CD4-positive, alpha-beta T cell treated with Interleukin-12 subunit alpha and Interleukin-12 subunit beta, for 1 hour (primary cell): ENCODE measurements around the gene ZNF407.
A peak's percentile ranks its signal among the peaks of the same experiment; 100 is the strongest.

Source experiments
- DNase-seq: peaks from one replicate; pipeline ENCODE4 v3.0.0-alpha.2; 2020

ZNF407 gene

GRCh38 chr18:74982946-74983635, 385.4 kb downstream of the ZNF407 start:
- DNase-seq = no peak

- DNase-seq = no peak
These were observed 391.5 kb downstream of the ZNF407 start for GRCh38 chr18:74989134-74989533.

GRCh38 chr18:74990563-74991081, 393.0 kb downstream of the ZNF407 start:
- DNase-seq = no peak

- peak; percentile 49 for DNase-seq
These were observed 397.1 kb downstream of the ZNF407 start for GRCh38 chr18:74994502-74995418.

- no peak for DNase-seq
These were observed 397.7 kb downstream of the ZNF407 start for GRCh38 chr18:74995419-74995736.

- peak; percentile 38 for DNase-seq
These were observed 398.4 kb downstream of the ZNF407 start for GRCh38 chr18:74996055-74996454.

- no peak for DNase-seq
These were observed 399.3 kb downstream of the ZNF407 start for GRCh38 chr18:74996996-74997395.

GRCh38 chr18:75000920-75001319, 403.2 kb downstream of the ZNF407 start:
- no peak for DNase-seq

- DNase-seq = no peak
These were observed 405.4 kb downstream of the ZNF407 start for GRCh38 chr18:75003039-75003438.

- DNase-seq = no peak
These were observed 406.4 kb downstream of the ZNF407 start for GRCh38 chr18:75003764-75004690.

- DNase-seq = no peak
These were observed 408.0 kb downstream of the ZNF407 start for GRCh38 chr18:75005626-75006025.

- DNase-seq = no peak
These were observed 410.5 kb downstream of the ZNF407 start for GRCh38 chr18:75008186-75008585.

GRCh38 chr18:75009296-75009695, 411.6 kb downstream of the ZNF407 start:
- DNase-seq = no peak

GRCh38 chr18:75009878-75010277, 412.2 kb downstream of the ZNF407 start:
- DNase-seq = no peak

GRCh38 chr18:75010278-75010677, 412.6 kb downstream of the ZNF407 start:
- no peak for DNase-seq

- DNase-seq = no peak
These were observed 413.0 kb downstream of the ZNF407 start for GRCh38 chr18:75010689-75011088.

- DNase-seq = no peak
These were observed 418.5 kb downstream of the ZNF407 start for GRCh38 chr18:75016025-75016717.

- DNase-seq = no peak
These were observed 425.8 kb downstream of the ZNF407 start for GRCh38 chr18:75023473-75023872.

GRCh38 chr18:75024871-75025270, 427.2 kb downstream of the ZNF407 start:
- no peak for DNase-seq

GRCh38 chr18:75025573-75025972, 427.9 kb downstream of the ZNF407 start:
- DNase-seq = no peak

- peak; percentile 10 for DNase-seq
These were observed 431.8 kb downstream of the ZNF407 start for GRCh38 chr18:75029481-75029880.

- DNase-seq = no peak
These were observed 434.1 kb downstream of the ZNF407 start for GRCh38 chr18:75031717-75032317.
